Esophagus muscularis mucosa (tissue), 3 donors: Measurements from ENCODE around the gene MKRN2.

Source experiments
- CTCF ChIP-seq, 3 experiments: fragments of 200-600 bp in 2 of 3; fragments of 450-650 bp in 1 of 3; sonication (generic) in 2 of 3; IDR thresholded peaks; one replicate each; pipeline ENCODE4 v1.5.1; 2017 to 2019; ENCODE audit warnings: antibody characterized with exemption in 3 of 3, mild to moderate bottlenecking in 2 of 3, moderate library complexity in 1 of 3
- POLR2A ChIP-seq: fragments of 450-650 bp; IDR thresholded peaks from one replicate; pipeline ENCODE4 v1.6.1; 2017; ENCODE audit warnings: antibody characterized with exemption, moderate library complexity, mild to moderate bottlenecking, low read depth
- POLR2AphosphoS5 ChIP-seq, 2 donors: sonication (generic); formaldehyde crosslinking; IDR thresholded peaks; one replicate each; pipeline ENCODE4 v1.6.1; 2017; ENCODE audit warnings: antibody characterized with exemption in 2 of 2

- TF ChIP-seq POLR2A = no peak
- no peak for TF ChIP-seq CTCF (IDR thresholded peaks at IDR 0.05)
- no peak for TF ChIP-seq POLR2AphosphoS5 (IDR thresholded peaks at IDR 0.05)
Observed at GRCh38 chr3:12515631-12516030, 41.3 kb upstream of the MKRN2 start.
